Epithelial cell of esophagus (primary cell): Measurements from ENCODE around the gene CFL1.

Source experiments
- DNase-seq: peaks from one replicate; pipeline ENCODE4 v3.0.0; 2010; ENCODE audit warnings: low read depth
- H3K4me3 ChIP-seq: 2 replicates; pipeline ENCODE4 v1.5.1; 2011; ENCODE audit warnings: mild to moderate bottlenecking, low read length, control low read depth
- TF ChIP-seq, protein P1 (sequence below): IDR thresholded peaks from 2 replicates; pipeline ENCODE4 v1.5.1; 2011; ENCODE audit warnings: low read depth, mild to moderate bottlenecking, low read length, control low read depth, inconsistent platforms; ENCODE audit not compliant: insufficient read depth; ENCODE audit errors: missing control alignments

The CFL1 gene

DNA sequence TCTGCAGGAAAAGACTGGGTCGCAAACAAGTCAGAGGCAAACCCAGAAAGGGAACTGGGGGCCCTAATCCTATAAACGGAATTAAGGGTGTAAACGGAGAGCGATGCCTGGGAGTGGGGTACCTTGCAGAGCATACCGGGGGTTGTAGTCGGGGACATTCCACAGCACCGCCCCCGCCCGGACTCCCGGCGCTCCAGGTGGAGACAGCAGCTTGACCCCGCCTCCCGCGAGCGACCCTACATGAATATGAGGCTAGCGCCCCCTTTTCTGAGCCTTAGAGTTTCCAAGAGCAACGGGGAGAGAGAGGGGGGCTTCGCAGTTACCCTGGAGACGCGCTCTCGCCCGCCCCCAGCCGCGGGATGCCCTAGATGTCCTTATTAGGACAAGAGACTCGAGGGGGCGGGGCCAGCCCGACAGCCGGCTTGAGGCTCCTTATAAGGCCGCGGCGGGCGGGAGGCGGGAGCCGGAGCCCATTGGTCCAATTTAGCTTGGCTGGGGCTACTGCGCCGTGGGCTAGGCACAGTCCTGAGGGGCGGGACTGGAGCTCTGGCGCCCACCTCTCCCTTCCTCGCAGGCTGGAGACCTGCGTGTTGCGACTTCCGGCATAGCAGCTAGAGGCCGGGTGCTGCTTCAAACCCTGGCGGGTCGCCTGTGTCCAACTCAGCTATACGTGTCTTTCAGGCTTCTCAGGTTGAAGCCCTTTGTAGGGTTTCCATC, 1.3 kb upstream of the CFL1 start:
- peak overlapping the region; percentile 92 for H3K4me3 ChIP-seq
- TF ChIP-seq, protein P1, sequence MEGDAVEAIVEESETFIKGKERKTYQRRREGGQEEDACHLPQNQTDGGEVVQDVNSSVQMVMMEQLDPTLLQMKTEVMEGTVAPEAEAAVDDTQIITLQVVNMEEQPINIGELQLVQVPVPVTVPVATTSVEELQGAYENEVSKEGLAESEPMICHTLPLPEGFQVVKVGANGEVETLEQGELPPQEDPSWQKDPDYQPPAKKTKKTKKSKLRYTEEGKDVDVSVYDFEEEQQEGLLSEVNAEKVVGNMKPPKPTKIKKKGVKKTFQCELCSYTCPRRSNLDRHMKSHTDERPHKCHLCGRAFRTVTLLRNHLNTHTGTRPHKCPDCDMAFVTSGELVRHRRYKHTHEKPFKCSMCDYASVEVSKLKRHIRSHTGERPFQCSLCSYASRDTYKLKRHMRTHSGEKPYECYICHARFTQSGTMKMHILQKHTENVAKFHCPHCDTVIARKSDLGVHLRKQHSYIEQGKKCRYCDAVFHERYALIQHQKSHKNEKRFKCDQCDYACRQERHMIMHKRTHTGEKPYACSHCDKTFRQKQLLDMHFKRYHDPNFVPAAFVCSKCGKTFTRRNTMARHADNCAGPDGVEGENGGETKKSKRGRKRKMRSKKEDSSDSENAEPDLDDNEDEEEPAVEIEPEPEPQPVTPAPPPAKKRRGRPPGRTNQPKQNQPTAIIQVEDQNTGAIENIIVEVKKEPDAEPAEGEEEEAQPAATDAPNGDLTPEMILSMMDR: no peak
- peak; percentile 98 for DNase-seq

DNA sequence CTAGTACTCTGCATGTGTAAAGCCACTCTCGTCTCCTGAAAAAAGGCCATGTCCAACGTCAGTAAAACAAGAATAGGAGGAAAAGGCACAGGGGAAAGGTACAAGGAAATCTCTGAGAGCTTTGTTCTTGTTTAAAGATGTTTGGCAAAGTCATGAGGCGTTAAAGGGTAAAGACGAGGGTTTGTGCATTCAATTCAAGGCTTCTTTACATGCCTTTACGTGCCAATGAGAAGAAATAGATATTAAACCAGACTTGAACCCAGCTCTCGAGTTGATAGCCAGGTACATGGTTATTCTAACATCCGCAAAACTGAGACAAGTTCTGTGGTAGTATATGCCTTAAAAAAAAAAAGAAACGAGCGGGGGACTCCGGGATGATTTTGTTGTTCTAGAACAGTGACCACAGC, 704 bp upstream of the CFL1 start:
- TF ChIP-seq, protein P1: no peak
- DNase-seq: peak; percentile 24
- peak overlapping the region; percentile 92 for H3K4me3 ChIP-seq

DNA sequence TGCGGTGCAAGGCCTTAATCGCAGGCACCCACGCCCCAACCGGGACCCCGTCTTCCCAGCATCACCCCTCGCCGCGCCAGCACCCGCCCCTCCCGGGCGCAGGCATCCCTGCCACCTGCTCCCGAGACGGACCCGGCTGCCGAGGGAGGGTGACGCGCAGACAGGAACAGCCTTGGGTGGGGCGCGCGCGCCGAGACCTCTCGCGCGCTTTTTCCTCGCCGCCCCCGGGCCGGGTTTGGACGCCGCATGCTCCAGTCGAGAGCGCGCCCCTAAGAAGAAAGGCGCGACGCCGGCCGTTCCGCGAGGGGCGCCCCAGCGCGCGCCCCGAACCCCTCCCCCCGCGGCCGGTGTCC, 504 bp downstream of the CFL1 start:
- TF ChIP-seq, protein P1: no peak
- peak overlapping the region; percentile 92 for H3K4me3 ChIP-seq
- DNase-seq: no peak

DNA sequence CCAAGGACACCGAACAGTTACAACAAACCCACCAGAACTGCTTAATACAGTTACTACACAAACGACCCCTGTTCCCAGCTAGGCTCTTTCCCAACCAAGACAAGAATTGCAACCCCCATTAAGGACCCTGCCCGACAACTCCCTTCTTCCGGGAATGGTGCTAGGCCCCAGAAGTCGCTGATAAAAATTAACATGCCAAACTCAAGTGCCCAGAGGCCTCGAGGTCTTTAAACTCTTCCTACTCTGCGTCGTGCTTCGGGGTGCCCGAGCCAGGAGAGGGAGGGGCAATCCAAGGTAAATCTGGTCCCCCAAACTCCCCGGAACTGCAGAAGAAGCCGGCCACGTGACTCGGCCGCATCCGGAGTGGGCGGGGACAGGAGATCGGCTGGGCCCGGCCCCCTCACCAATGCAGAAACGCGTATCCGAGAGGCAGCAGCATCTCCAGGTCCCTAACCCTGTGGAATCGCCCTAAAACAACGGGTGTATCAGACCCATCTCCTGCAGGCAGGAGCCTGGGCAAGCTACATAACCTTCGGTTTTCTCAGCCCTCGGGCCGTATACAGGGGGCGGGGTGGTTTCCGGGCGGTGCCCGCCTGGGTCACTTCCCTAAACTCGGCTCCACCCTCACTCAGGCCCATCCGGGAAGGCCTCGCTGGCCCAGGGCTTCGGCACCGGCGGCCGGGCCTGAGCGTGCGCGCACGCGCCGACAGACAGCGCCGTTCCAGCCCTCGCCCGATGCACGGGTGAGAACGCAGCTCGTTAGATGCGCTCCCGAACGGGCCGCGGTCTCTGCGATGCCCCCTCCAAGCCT, 1.1 kb downstream of the CFL1 start:
- peak overlapping the region; percentile 92 for H3K4me3 ChIP-seq
- TF ChIP-seq, protein P1: no peak
- peak; percentile 73 for DNase-seq

DNA sequence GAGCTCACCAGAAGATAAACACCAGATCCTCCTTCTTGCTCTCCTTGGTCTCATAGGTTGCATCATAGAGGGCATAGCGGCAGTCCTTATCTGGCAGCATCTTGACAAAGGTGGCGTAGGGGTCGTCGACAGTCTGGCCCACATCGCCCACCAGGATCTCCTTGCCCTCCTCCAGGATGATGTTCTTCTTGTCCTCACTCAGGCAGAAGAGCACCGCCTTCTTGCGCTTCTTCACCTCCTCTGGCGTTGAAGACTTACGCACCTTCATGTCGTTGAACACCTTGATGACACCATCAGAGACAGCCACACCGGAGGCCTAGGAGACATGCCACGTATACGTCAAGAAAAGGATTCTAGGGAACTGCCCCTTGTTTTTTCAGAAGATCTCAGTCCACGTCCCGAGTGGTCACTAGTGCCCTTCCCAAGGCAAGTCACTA, 2.0 kb downstream of the CFL1 start:
- no peak overlapping the region for H3K4me3 ChIP-seq
- DNase-seq: no peak
- TF ChIP-seq, protein P1: no peak

DNA sequence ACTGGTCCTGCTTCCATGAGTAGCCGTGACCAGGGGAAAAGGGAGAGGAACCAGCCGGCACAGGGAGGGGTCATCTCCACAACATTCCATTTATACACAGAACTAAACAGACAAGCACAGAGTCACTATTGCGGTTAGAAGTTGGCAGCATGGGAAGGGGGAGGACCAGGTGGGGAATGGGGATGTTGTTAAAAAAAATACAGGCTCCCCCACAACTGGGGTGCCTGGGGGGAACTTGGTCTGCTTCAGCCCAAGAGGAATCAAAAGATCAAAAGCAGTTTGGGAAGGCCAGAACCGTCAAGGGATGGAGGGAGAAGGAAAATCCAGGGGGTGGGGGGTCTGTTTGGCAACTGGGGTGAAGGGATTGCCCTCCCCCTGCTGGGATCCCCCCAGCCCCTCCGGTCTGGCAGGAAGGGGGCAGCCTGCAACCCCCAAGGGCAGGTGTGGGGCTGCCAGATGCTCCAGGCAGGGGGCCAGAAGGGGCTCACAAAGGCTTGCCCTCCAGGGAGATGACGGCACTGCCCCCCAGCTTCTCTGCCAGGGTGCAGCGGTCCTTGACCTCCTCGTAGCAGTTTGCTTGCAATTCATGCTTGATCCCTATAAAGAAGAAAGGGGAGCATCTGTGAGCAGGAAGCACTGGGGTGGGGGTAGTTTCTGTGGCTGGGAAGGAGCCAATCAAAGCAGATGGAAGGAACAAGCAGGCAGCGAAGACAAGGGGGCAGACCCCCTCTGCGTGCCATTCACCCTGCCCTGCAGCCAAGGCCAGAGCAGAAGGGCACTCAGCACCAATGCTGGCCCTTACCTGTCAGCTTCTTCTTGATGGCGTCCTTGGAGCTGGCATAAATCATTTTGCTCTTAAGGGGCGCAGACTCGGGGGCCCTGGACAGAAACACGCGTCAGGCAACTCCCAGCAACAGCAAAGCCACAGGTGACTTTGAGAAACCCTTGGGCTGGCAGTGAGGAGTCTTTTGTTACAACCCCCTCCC, 2.8 kb downstream of the CFL1 start:
- H3K4me3 ChIP-seq: no peak overlapping the region
- no peak for DNase-seq

More for the DNA sequence above, 2.8 kb downstream of the CFL1 start:
- TF ChIP-seq, protein P1: no peak
